Nephron progenitor cell (in vitro differentiated cells): Measurements from ENCODE around the gene OR9G4.

Experiments used
- DNase-seq: peaks from one replicate; pipeline ENCODE4 v3.0.0; 2021
- H3K27ac Mint-ChIP-seq: 2 replicates; pipeline ENCODE4 v1.8.0; 2021; ENCODE audit warnings: mild to moderate bottlenecking, moderate library complexity, mixed read lengths
- H3K27me3 Mint-ChIP-seq: 2 replicates; pipeline ENCODE4 v1.8.0; 2021; ENCODE audit warnings: mild to moderate bottlenecking, low read depth, mixed read lengths; ENCODE audit not compliant: poor library complexity
- H3K36me3 Mint-ChIP-seq: 2 replicates; pipeline ENCODE4 v1.8.0; 2021; ENCODE audit warnings: low read depth, mixed read lengths
- H3K4me1 Mint-ChIP-seq: 2 replicates; pipeline ENCODE4 v1.8.0; 2021; ENCODE audit warnings: mixed read lengths
- H3K4me3 Mint-ChIP-seq: 2 replicates; pipeline ENCODE4 v1.8.0; 2021; ENCODE audit warnings: mild to moderate bottlenecking, moderate library complexity, mixed read lengths
- H3K9me3 Mint-ChIP-seq: 2 replicates; pipeline ENCODE4 v1.8.0; 2021; ENCODE audit warnings: mild to moderate bottlenecking, moderate library complexity, mixed read lengths
- TF ChIP-seq, protein P1 (sequence below): fragments of 200-600 bp; sonication (generic); IDR thresholded peaks from 2 replicates; pipeline ENCODE4 v1.5.0; 2021; ENCODE audit warnings: antibody characterized with exemption

Gene OR9G4

DNA sequence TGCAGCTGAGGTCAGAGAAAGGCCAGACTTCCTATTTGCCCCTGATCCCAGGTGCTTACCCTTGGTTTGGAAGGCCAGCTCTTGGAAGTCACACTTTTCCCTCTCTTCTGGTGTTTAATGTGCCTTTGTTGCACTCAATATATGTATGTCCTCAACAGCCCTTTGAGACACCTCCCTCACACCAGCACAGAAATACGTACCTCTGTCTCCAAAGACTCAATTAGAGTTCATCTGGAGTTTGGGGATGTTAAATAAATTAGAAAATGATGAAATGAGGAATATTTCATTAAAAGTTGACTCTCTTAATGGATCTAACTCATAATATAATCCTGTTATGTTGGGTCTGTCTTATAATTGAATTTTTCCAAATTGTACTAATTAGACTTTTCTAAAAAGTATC is at the start of gene OR9G4:
Gene OR9G4 (minus strand): TSS at position 101 of the 400 bp plus-strand sequence. CDS start 4,931 bp downstream, outside the sequence.
- Mint-ChIP-seq H3K27ac (no peak within 1 kb of the TSS), H3K27me3 (peaks cover 2% of the 10 kb centered on the region), H3K4me1 (no peaks in the 10 kb centered on the region), H3K36me3 (no peaks in the 10 kb centered on the region), H3K9me3 (no peaks in the 10 kb centered on the region), H3K4me3 (no peak within 1 kb of the TSS)
- TF ChIP-seq, protein P1, sequence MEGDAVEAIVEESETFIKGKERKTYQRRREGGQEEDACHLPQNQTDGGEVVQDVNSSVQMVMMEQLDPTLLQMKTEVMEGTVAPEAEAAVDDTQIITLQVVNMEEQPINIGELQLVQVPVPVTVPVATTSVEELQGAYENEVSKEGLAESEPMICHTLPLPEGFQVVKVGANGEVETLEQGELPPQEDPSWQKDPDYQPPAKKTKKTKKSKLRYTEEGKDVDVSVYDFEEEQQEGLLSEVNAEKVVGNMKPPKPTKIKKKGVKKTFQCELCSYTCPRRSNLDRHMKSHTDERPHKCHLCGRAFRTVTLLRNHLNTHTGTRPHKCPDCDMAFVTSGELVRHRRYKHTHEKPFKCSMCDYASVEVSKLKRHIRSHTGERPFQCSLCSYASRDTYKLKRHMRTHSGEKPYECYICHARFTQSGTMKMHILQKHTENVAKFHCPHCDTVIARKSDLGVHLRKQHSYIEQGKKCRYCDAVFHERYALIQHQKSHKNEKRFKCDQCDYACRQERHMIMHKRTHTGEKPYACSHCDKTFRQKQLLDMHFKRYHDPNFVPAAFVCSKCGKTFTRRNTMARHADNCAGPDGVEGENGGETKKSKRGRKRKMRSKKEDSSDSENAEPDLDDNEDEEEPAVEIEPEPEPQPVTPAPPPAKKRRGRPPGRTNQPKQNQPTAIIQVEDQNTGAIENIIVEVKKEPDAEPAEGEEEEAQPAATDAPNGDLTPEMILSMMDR, result no peak
- no peak for DNase-seq

DNA sequence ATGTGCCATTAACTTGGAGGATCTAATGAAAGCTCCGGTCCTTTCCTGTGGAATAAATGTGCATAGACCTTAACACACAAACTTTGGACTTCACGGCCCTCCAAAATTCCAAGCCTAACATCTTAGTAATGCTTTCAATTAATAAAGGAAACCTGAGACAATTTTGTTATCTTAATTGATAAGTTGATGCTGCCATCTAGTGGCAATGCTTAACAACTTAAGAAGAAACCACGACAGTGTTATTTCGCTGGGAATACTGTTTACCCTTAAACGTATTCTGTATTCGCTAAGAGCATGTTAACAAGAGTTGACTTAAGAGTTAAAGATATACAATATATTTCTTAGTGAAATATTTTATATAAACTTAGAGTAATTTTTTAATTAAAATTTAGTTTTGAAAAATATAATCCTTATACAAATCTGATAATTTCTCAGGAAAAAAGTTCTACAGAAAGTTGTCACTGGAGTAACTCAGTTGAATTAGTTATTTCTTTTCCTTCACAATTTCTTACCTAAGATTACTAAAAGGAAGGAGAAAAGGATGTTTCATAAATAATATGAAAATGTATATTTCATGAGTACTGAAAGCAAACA is 35.0 kb upstream of the OR9G4 start:
- no peak overlapping the region for H3K27ac Mint-ChIP-seq
- TF ChIP-seq, protein P1, result peak; percentile 67
- DNase-seq, result peak; percentile 3
- no peaks in the 10 kb centered on the region for H3K4me1 Mint-ChIP-seq
- H3K27me3 Mint-ChIP-seq, result no peaks in the 10 kb centered on the region
- H3K9me3 Mint-ChIP-seq, result no peaks in the 10 kb centered on the region
- H3K36me3 Mint-ChIP-seq, result no peaks in the 10 kb centered on the region
- H3K4me3 Mint-ChIP-seq, result no peak overlapping the region

DNA sequence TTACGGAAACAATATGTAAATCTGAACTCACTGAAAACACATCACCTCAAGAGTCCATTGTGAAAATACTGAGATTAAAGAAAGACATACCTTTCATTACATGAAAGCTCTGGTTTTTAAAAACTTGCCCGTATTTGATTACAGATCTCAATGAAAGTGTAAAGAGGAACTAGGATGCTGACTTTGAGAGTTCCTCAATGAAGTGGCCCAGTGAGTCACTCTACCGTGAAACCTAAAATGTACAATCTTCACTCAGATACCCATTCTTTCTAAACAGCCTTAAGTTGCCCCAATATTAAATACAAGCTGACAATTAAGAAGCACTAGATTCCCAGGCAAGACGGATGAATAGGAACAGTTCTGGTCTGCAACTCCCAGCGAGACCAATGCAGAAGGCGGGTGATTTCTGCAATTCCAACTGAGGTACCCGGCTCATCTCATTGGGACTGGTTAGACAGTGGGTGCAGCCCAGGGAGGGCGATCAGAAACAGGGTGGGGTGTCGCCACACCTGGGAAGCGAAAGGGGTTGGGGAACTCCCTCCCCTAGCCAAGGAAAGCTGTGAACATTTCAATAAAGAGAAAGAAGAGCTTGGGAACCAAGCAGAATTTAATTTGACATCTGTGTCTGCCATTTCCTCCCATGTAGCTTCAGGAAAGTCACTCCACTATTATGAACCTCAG is 33.8 kb upstream of the OR9G4 start:
- Mint-ChIP-seq H3K27me3 (no peaks in the 10 kb centered on the region), H3K4me1 (no peaks in the 10 kb centered on the region), H3K36me3 (no peaks in the 10 kb centered on the region), H3K9me3 (no peaks in the 10 kb centered on the region), H3K27ac (no peak overlapping the region), H3K4me3 (no peak overlapping the region)
- no peak for DNase-seq
- TF ChIP-seq, protein P1, result no peak

DNA sequence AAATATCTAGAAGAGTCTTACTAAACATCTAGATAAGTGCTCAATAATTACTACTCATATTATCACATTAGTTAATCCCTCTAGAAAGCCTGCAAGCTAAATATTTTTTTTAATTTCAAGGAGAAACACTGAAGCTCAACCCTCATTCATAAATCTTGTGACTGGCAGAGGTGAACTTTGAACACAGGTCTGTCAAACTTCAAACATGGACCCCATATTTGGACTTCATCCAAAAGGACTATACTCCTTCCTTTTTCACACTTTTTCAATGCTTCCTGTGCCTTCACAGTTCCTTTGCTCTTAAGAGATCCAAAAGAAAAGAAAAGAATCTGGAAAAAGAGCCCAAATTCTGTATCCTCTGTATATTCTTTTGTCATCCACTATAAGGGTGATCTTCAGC is 28.3 kb upstream of the OR9G4 start:
- no peaks in the 10 kb centered on the region for H3K9me3 Mint-ChIP-seq
- TF ChIP-seq, protein P1, result no peak
- H3K4me1 Mint-ChIP-seq, result no peaks in the 10 kb centered on the region
- H3K4me3 Mint-ChIP-seq, result no peak overlapping the region
- H3K36me3 Mint-ChIP-seq, result no peaks in the 10 kb centered on the region
- peaks cover 2% of the 10 kb centered on the region for H3K27me3 Mint-ChIP-seq
- H3K27ac Mint-ChIP-seq, result no peak overlapping the region
- no peak for DNase-seq

DNA sequence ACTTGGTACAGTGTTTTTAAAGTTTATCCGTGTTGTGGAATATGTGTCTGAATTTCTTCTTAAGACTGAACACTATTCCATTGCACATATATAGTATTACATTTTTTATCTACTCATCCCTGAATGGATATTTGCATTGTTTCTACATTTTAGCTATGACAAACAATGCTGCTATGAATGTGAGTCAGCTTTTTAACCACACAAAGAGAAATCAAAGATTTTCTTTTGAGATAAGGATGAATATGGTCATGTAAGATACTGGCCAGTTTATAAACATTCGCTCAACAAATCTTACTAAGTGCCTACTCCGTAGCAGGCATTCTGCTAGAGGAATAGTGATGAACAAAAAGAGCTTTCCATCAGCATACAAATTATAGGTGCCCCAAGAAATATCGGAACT is 16.5 kb upstream of the OR9G4 start:
- DNase-seq, result no peak
- H3K4me3 Mint-ChIP-seq, result no peak overlapping the region
- H3K9me3 Mint-ChIP-seq, result no peaks in the 10 kb centered on the region
- no peaks in the 10 kb centered on the region for H3K4me1 Mint-ChIP-seq
- no peak overlapping the region for H3K27ac Mint-ChIP-seq
- H3K36me3 Mint-ChIP-seq, result no peaks in the 10 kb centered on the region
- TF ChIP-seq, protein P1, result no peak
- H3K27me3 Mint-ChIP-seq, result peaks cover 3% of the 10 kb centered on the region

DNA sequence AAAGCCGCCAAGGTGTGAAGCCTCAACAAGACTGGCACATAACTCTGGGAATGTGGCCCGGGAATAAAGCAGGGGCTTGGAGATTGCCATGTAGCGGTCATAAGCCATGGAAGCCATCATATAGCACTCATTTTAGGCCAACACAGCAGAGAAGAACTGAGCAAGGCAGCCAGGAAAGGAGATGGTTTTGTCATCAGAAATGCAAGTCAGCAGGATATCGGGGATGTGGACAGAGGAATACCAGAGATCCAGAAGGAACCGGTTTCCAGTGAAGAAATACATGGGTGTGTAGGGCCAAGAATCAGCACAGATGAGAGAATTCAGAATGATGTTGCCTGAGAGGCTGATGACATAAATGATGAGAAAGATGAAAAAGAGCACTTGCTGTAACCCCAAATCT is 3.0 kb upstream of the OR9G4 start:
- Mint-ChIP-seq H3K27me3 (peaks cover 2% of the 10 kb centered on the region), H3K4me1 (no peaks in the 10 kb centered on the region), H3K9me3 (no peaks in the 10 kb centered on the region), H3K36me3 (no peaks in the 10 kb centered on the region), H3K27ac (no peak overlapping the region), H3K4me3 (no peak overlapping the region)
- TF ChIP-seq, protein P1, result no peak
- DNase-seq, result no peak
